ENCODE data around the gene PLAGL2. TPM values are rescaled to one million over a fixed set of nuclear protein-coding genes. Genes with fewer than 3 reads are reported as not detected.
A peak's percentile ranks its signal among the peaks of the same experiment; 100 is the strongest.

PLAGL2 gene
- polyA plus RNA-seq, 5 donors = 22.7 to 28.9 (median 23.1) TPM

DNA sequence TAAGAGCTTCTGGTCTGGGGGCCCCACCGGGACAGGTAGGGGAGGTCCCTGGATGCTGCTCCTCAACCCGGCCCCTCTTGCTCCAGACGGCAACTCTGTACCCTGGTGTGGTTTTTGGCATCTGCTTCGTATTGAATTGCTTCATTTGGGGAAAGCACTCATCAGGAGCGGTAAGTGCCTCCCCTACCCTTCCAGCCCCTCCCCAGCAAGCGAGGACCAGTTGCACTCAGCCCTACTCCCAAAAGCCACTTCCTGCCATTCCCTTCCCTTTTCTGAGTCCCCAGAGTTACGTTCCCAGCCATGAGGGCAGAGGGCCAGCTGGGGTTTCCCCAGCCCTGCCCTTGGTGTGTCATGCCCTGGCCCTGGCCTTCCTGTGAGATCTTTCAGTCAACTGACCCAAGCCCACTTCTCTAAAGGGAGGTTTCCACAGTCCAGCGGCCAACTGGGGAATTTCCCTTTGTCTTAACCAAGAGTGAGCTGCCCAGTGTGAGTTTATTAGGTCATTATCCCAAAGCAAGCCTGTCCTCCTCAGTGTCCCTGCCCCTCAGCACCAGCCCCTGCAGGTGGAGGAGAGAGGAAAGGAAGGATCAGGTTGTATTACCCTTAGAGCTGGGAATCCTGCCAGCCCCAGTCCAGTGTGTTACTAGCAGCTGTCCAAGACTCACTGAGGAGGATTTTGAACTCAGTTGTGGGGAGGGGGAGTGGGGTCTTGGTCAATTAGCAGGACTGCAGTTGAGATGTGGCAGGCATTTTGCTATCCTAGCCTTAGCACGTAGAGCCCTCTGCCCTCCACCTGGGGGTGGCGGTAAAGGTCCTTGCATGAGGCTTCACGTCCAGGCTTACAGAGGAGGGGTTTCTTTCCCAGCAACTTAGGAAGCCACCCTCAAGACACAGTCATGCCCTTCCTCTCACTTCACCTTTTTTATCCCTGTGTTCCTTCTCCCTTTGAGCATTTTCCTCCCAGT lies 52.2 kb downstream of the PLAGL2 start:
- DNase-seq = peak; percentile 24 to 41

DNA sequence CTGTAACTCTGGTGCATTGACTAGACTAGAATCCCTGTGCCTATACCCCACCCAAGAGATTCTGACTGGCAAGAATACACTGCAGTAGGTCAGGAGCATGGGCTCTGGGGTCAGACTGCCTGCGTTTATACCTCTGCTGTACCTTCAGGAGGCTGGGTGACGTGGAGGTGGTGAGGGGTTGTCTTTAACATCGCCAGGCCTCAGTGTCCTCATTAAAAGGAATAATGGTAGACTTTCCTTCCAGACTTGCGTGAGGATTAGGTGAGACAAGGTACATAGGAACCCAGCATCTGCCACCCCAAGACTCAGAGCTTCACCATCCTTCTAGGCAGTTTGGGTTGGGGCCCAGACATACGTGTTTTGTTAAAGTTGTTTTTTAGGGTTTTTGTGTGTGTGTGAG lies 53.8 kb downstream of the PLAGL2 start:
- no peak for DNase-seq

- DNase-seq = no peak
Measured at GRCh38 chr20:32153156-32153665, 54.3 kb downstream of the PLAGL2 start.

DNA sequence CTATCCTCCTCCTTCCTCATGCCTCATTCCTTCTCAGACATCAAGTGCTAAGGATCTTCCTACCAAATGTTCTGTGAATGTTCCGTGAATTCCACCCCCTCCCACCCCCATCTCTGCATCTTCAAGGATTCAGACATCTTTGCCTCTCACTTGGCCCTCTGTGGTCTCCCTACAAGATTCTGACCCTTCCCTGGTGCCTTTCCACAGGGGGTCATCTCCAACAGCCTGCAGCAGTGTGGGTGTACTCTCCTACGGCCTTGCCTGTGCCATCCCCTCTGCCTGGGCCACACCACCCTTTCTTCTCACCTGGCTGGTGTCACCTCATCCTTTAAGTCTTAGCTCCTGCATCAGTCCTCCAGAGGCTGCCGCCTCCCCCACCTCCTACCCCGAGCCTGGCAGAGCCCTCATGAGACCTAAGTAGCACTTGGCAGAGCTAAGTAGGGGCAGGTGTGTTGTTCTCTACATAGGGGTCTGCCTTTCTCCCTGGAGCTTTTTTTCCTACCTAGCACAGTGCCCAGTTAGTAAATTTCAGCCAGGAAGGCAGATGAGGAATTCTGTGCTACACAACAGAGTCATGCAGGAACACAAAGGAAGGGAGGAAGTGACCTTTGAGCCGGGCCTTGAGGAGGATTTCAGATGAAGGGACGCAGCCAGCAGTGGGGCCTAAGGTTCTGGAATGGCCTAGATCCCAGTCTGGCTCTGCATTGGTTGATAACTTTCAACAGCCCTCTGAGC lies 55.0 kb downstream of the PLAGL2 start:
- DNase-seq = no peak

- no peak for DNase-seq
Measured at GRCh38 chr20:32150291-32150848, 57.2 kb downstream of the PLAGL2 start.

DNA sequence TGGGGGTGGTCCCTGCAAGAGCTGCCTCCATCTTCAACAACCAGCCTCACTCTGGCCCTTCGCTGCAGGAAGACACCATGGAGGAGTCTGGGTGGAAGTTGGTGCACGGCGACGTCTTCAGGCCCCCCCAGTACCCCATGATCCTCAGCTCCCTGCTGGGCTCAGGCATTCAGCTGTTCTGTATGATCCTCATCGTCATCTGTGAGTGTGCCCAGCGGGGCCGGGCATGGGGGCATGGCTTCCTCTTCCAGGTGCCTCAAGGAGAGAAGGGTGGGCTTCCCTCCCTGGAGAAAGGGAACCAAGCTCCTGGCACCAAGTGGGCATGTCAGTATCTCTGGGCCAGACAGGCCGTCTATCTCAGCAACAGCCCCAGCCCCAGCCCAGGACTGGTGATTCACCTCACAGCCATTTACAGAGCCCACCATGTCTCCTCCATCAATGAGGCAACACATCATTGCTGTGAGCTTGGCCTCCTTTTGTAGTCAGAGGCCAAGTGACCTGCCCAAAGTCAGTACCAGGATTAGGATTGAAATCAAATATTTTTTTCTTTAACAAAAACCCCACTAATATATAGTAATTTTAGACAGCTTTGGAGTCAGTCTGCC lies 57.9 kb downstream of the PLAGL2 start:
- no peak for DNase-seq

GRCh38 chr20:32144898-32145662 lies 62.5 kb downstream of the PLAGL2 start:
- DNase-seq = no peak

DNA sequence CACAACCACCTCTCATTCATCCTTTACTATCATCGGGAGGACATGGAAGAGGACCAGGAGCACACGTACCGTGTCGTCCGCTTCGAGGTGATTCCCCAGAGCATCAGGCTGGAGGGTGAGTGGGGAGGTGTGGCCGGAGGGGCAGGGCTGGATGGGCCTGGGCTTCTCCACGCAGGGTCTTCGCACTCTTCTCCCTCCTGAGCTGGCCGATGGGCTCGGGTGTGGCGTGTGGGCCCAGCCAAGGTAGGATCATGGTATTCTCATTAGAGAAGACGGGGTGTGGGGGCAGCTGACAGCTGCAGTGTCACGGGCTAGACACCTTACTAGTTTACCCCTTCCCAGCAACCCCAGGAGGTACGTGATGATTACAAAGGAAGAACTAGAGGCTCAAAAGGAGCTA lies 64.6 kb downstream of the PLAGL2 start:
- no peak for DNase-seq

Other genes starting within 250 kb of the PLAGL2 start
- under 1 TPM; 0.09 to 0.20 (median 0.12) TPM for gene XKR7, start 239.6 kb downstream of the PLAGL2 start, polyA plus RNA-seq (ENCODE audit: insufficient read depth in 1 of 5, insufficient read length in 5 of 5, low replicate concordance in 1 of 5)
- 10 to 100 TPM in 4 of 5 donors, 1 to 10 TPM in 1; 9.6 to 16.7 (median 12.6) TPM for gene CCM2L, start 197.3 kb downstream of the PLAGL2 start, polyA plus RNA-seq (ENCODE audit: insufficient read depth in 1 of 5, insufficient read length in 5 of 5, low replicate concordance in 1 of 5)
- 1 to 10 TPM; 3.5 to 5.5 (median 4.2) TPM for gene HCK, start 155.5 kb downstream of the PLAGL2 start, polyA plus RNA-seq (ENCODE audit: insufficient read depth in 1 of 5, insufficient read length in 5 of 5, low replicate concordance in 1 of 5)
- 10 to 100 TPM; 53.1 to 66.4 (median 58.6) TPM for gene TM9SF4, start 98.0 kb downstream of the PLAGL2 start, polyA plus RNA-seq (ENCODE audit: insufficient read depth in 1 of 5, insufficient read length in 5 of 5, low replicate concordance in 1 of 5)
- 10 to 100 TPM; 32.9 to 38.2 (median 36.7) TPM for gene POFUT1, start 137 bp upstream of the PLAGL2 start, polyA plus RNA-seq (ENCODE audit: insufficient read depth in 1 of 5, insufficient read length in 5 of 5, low replicate concordance in 1 of 5)
- 10 to 100 TPM; 23.4 to 28.9 (median 25.1) TPM for gene KIF3B, start 69.9 kb upstream of the PLAGL2 start, polyA plus RNA-seq (ENCODE audit: insufficient read depth in 1 of 5, insufficient read length in 5 of 5, low replicate concordance in 1 of 5)
- 10 to 100 TPM; 57.3 to 89.6 (median 78.4) TPM for gene ASXL1, start 150.6 kb upstream of the PLAGL2 start, polyA plus RNA-seq (ENCODE audit: insufficient read depth in 1 of 5, insufficient read length in 5 of 5, low replicate concordance in 1 of 5)

Data from right lung (tissue), 5 donors.